ENCODE measurements around the gene DRAM2. TPM values are rescaled to one million over a fixed set of nuclear protein-coding genes. Genes with fewer than 3 reads are reported as not detected.

Gene DRAM2
- total RNA-seq, 1 experiment from 2014 or later, result 26.4 TPM

DNA sequence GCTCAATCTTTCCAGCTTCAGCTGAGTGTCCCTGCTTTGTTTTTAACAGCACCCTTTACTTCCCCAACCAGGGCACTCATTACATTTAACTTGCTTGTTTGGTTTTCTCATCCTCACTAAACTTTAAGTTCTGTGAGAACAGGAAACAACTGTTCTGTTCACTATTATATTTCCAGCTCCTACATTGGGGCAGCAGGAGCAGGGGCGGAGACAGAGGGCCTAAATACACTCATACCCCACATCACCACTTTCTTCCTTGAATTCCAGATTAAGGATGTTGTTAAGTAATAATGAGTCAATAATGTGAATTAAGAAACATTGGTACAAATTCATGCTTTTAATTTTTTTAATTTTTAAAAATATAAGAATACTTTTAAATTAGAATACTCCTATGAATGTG is 6.0 kb downstream of the DRAM2 start:
- DNase-seq (ENCODE audit: low read depth, low spot score), result no peak
- ChIA-PET CTCF (no interaction called here), POLR2A (no interaction called here), RAD21 (ENCODE audit: low non-redundant PET in 1 of 2, low total read pairs in 2 of 2, uncharacterized antibody in 2 of 2, unreplicated experiment in 2 of 2) (no interaction called here)
- no peak for ATAC-seq
- TF ChIP-seq EZH2phosphoT487 (IDR thresholded peaks at IDR 0.05; ENCODE audit: borderline replicate concordance) (no peak), CEBPB (IDR thresholded peaks at IDR 0.05; ENCODE audit: low read depth) (no peak), ZFX (IDR thresholded peaks at IDR 0.05) (no peak), SP1 (IDR thresholded peaks at IDR 0.05; ENCODE audit: low read depth) (no peak), FOSL1 (IDR thresholded peaks at IDR 0.05; ENCODE audit: low read depth) (no peak), JUND (IDR thresholded peaks at IDR 0.05) (no peak), RAD21 (IDR thresholded peaks at IDR 0.05; ENCODE audit: low read depth) (no peak), SIN3A (IDR thresholded peaks at IDR 0.05; ENCODE audit: low read depth) (no peak), EZH2 (IDR thresholded peaks at IDR 0.05) (no peak), YY1 (IDR thresholded peaks at IDR 0.05; ENCODE audit: extremely low read depth, insufficient replicate concordance, low read depth, low read length) (no peak), TCF7L2 (IDR thresholded peaks at IDR 0.05; ENCODE audit: borderline replicate concordance, extremely low read depth, insufficient read depth, insufficient read length) (no peak), ELF1 (IDR thresholded peaks at IDR 0.05; ENCODE audit: borderline replicate concordance, low read depth) (no peak), CBX3 (IDR thresholded peaks at IDR 0.05; ENCODE audit: low read depth) (no peak), ZBTB33 (IDR thresholded peaks at IDR 0.05; ENCODE audit: extremely low read depth, insufficient replicate concordance, low read length) (no peak), POLR2A (IDR thresholded peaks at IDR 0.05; ENCODE audit: borderline replicate concordance, extremely low read depth, insufficient read depth, insufficient read length) (no peak), SRF (IDR thresholded peaks at IDR 0.05; ENCODE audit: low read depth) (no peak)
- TF ChIP-seq, protein P1, sequence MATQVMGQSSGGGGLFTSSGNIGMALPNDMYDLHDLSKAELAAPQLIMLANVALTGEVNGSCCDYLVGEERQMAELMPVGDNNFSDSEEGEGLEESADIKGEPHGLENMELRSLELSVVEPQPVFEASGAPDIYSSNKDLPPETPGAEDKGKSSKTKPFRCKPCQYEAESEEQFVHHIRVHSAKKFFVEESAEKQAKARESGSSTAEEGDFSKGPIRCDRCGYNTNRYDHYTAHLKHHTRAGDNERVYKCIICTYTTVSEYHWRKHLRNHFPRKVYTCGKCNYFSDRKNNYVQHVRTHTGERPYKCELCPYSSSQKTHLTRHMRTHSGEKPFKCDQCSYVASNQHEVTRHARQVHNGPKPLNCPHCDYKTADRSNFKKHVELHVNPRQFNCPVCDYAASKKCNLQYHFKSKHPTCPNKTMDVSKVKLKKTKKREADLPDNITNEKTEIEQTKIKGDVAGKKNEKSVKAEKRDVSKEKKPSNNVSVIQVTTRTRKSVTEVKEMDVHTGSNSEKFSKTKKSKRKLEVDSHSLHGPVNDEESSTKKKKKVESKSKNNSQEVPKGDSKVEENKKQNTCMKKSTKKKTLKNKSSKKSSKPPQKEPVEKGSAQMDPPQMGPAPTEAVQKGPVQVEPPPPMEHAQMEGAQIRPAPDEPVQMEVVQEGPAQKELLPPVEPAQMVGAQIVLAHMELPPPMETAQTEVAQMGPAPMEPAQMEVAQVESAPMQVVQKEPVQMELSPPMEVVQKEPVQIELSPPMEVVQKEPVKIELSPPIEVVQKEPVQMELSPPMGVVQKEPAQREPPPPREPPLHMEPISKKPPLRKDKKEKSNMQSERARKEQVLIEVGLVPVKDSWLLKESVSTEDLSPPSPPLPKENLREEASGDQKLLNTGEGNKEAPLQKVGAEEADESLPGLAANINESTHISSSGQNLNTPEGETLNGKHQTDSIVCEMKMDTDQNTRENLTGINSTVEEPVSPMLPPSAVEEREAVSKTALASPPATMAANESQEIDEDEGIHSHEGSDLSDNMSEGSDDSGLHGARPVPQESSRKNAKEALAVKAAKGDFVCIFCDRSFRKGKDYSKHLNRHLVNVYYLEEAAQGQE (IDR thresholded peaks at IDR 0.05; ENCODE audit: low read depth), result no peak
- TF ChIP-seq, protein P2, sequence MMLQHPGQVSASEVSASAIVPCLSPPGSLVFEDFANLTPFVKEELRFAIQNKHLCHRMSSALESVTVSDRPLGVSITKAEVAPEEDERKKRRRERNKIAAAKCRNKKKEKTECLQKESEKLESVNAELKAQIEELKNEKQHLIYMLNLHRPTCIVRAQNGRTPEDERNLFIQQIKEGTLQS (IDR thresholded peaks at IDR 0.05), result no peak
- Histone ChIP-seq H3K9ac (ENCODE audit: low read length) (no peak overlapping the region), H3K9me3 (ENCODE audit: control insufficient read depth in 1 of 2, insufficient read depth in 1 of 2, low read depth in 1 of 2, low read length in 2 of 2) (no peaks in the 10 kb centered on the region), H3K4me2 (ENCODE audit: low read length) (no peak overlapping the region), H3K36me3 (ENCODE audit: control insufficient read depth in 1 of 2, insufficient read depth in 2 of 2, low read length in 2 of 2) (peaks cover 4 to 13% of the 10 kb centered on the region in 2 experiments), H4K20me1 (ENCODE audit: insufficient read depth) (no peaks in the 10 kb centered on the region), H3K79me2 (ENCODE audit: insufficient read depth, low read length) (peaks cover 15% of the 10 kb centered on the region), H3K4me3 (replicated peaks in 1 of 2; ENCODE audit: low read depth in 1 of 2, low read length in 2 of 2) (no peak overlapping the region), H2AFZ (ENCODE audit: low read depth, low read length, poor library complexity, severe bottlenecking) (no peak overlapping the region), H3K9me2 (ENCODE audit: insufficient read depth) (no peaks in the 10 kb centered on the region), H3K4me1 (ENCODE audit: control insufficient read depth in 1 of 2, insufficient read depth in 2 of 2, low read length in 2 of 2) (no peaks in the 10 kb centered on the region; a peak in 1 of 4 replicates), H3K27ac (ENCODE audit: low read depth, low read length) (no peak overlapping the region), H3K27me3 (ENCODE audit: insufficient read depth, low read length) (no peaks in the 10 kb centered on the region)
- BruUV-seq (replicated peaks), result no TSS peak
- intact Hi-C loops (cut with micrococcal nuclease), result no loop called here
